ENCODE measurements around the gene PAIP2. TPM values are rescaled to one million over a fixed set of nuclear protein-coding genes. Genes with fewer than 3 reads are reported as not detected.

PAIP2 gene
- total RNA-seq, 2 experiments from 2014 or later, result 104 to 110 TPM

GRCh38 chr5:139388198-139388821 lies 46.7 kb downstream of the PAIP2 start:
- peaks cover 52% of the 10 kb centered on the region for H3K4me1 Mint-ChIP-seq (ENCODE audit: low read depth)
- H3K9me3 Mint-ChIP-seq, result no peaks in the 10 kb centered on the region
- H3K4me3 Mint-ChIP-seq, result peak overlapping the region; percentile 20
- ChIA-PET POLR2A (no interaction called here), CTCF (interaction anchor here (1.1 kb wide), 1 partner anchor 34 kb away, joined by 3 read pairs; no protein-coding TSS in a partner anchor)
- intact Hi-C loops (cut with micrococcal nuclease), result no loop called here
- H3K36me3 Mint-ChIP-seq, result peaks cover 5% of the 10 kb centered on the region
- H3K27me3 Mint-ChIP-seq, result no peaks in the 10 kb centered on the region
- no peak for DNase-seq
- H3K27ac Mint-ChIP-seq, result peak overlapping the region; percentile 38

GRCh38 chr5:139389701-139390638 lies 48.3 kb downstream of the PAIP2 start, which contains the start of gene MZB1:
MZB1 (minus strand) TSS chr5:139389913; CDS start chr5:139389856, 57 bp downstream.
- DNase-seq, result peak; percentile 86
- H3K4me3 Mint-ChIP-seq, result peak within 1 kb of the TSS; percentile 98
- H3K9me3 Mint-ChIP-seq, result no peaks in the 10 kb centered on the region
- ChIA-PET POLR2A (interaction anchor here (0.6 to 5.5 kb wide), 7 partner anchors 15 to 96 kb away, joined by 3 to 57 read pairs (median 5); partner anchors contain the start of genes MATR3 and PAIP2), CTCF (interaction anchor here (0.6 to 5.8 kb wide), 7 partner anchors 13 to 124 kb away, joined by 3 to 37 read pairs (median 4); partner anchors contain the start of genes MATR3, PAIP2 and SPATA24)
- H3K27ac Mint-ChIP-seq, result peak within 1 kb of the TSS; percentile 95
- peaks cover 44% of the 10 kb centered on the region for H3K4me1 Mint-ChIP-seq (ENCODE audit: low read depth)
- peaks cover 6% of the 10 kb centered on the region for H3K36me3 Mint-ChIP-seq
- intact Hi-C loops (cut with micrococcal nuclease), result loop anchor here (1.0 to 5.0 kb wide), 6 partner anchors 25 to 815 kb away; partner anchors contain the start of genes HSPA9 and SIL1
- H3K27me3 Mint-ChIP-seq, result no peaks in the 10 kb centered on the region

- H3K27ac Mint-ChIP-seq, result peak overlapping the region; percentile 95
- peaks cover 35% of the 10 kb centered on the region for H3K4me1 Mint-ChIP-seq (ENCODE audit: low read depth)
- CTCF ChIA-PET, result interaction anchor here (0.9 to 5.8 kb wide), 10 partner anchors 12 to 140 kb away, joined by 3 to 37 read pairs (median 4); partner anchors contain the start of genes MATR3, PAIP2 and SPATA24
Observed at GRCh38 chr5:139390639-139391569, 49.2 kb downstream of the PAIP2 start.

GRCh38 chr5:139391570-139392323 lies 50.1 kb downstream of the PAIP2 start:
- Mint-ChIP-seq H3K4me1 (ENCODE audit: low read depth) (peaks cover 30% of the 10 kb centered on the region), H3K9me3 (no peaks in the 10 kb centered on the region), H3K27ac (peak overlapping the region; percentile 95), H3K36me3 (peaks cover 15% of the 10 kb centered on the region), H3K4me3 (peak overlapping the region; percentile 98), H3K27me3 (no peaks in the 10 kb centered on the region)
- DNase-seq, result peak; percentile 63
- POLR2A ChIA-PET, result interaction anchor here (0.9 to 5.5 kb wide), 9 partner anchors 11 to 170 kb away, joined by 3 to 57 read pairs (median 8); partner anchors contain the start of genes MATR3, PAIP2, SPATA24 and UBE2D2
- CTCF ChIA-PET, result interaction anchor here (0.9 to 5.8 kb wide), 11 partner anchors 11 to 141 kb away, joined by 3 to 37 read pairs (median 4); partner anchors contain the start of genes MATR3, PAIP2 and SPATA24
- intact Hi-C loops (cut with micrococcal nuclease), result loop anchor here (1.0 to 5.0 kb wide), 5 partner anchors 13 to 194 kb away; partner anchors contain the start of genes PAIP2, SIL1 and SPATA24

More at GRCh38 chr5:139390639-139391569, 49.2 kb downstream of the PAIP2 start:
- no peaks in the 10 kb centered on the region for H3K9me3 Mint-ChIP-seq
- no peak for DNase-seq
- peaks cover 13% of the 10 kb centered on the region for H3K36me3 Mint-ChIP-seq
- intact Hi-C loops (cut with micrococcal nuclease), result loop anchor here (1.0 to 5.0 kb wide), 6 partner anchors 24 to 816 kb away; partner anchors contain the start of genes HSPA9 and SIL1
- POLR2A ChIA-PET, result interaction anchor here (0.9 to 5.5 kb wide), 10 partner anchors 12 to 170 kb away, joined by 3 to 57 read pairs (median 6); partner anchors contain the start of genes MATR3, PAIP2, SPATA24 and UBE2D2
- H3K4me3 Mint-ChIP-seq, result peak overlapping the region; percentile 98
- no peaks in the 10 kb centered on the region for H3K27me3 Mint-ChIP-seq

- ChIA-PET POLR2A (interaction anchor here (1.6 to 5.5 kb wide), 6 partner anchors 11 to 89 kb away, joined by 3 to 57 read pairs (median 12); partner anchors contain the start of genes PAIP2 and SPATA24), CTCF (interaction anchor here (0.9 to 5.8 kb wide), 7 partner anchors 10 to 141 kb away, joined by 3 to 37 read pairs (median 4); partner anchors contain the start of genes PAIP2 and SPATA24)
- Mint-ChIP-seq H3K4me3 (peak overlapping the region; percentile 98), H3K36me3 (peaks cover 18% of the 10 kb centered on the region), H3K9me3 (no peaks in the 10 kb centered on the region), H3K27me3 (no peaks in the 10 kb centered on the region), H3K4me1 (ENCODE audit: low read depth) (peaks cover 34% of the 10 kb centered on the region), H3K27ac (peak overlapping the region; percentile 87)
- no peak for DNase-seq
- intact Hi-C loops (cut with micrococcal nuclease), result loop anchor here (1.0 to 5.0 kb wide), 3 partner anchors 12 to 195 kb away; partner anchors contain the start of genes PAIP2, SIL1 and SPATA24
Observed at GRCh38 chr5:139392324-139392677, 50.6 kb downstream of the PAIP2 start.

GRCh38 chr5:139392678-139393496 lies 51.2 kb downstream of the PAIP2 start:
- ChIA-PET CTCF (interaction anchor here (1.0 to 5.8 kb wide), 5 partner anchors 10 to 121 kb away, joined by 4 to 37 read pairs (median 6); partner anchors contain the start of genes PAIP2 and SPATA24), POLR2A (interaction anchor here (1.0 to 5.5 kb wide), 7 partner anchors 10 to 99 kb away, joined by 3 to 57 read pairs (median 5); partner anchors contain the start of genes MATR3, PAIP2 and SPATA24)

GRCh38 chr5:139393497-139394122 lies 52.0 kb downstream of the PAIP2 start:
- Mint-ChIP-seq H3K27ac (peak overlapping the region; percentile 87), H3K9me3 (no peaks in the 10 kb centered on the region), H3K27me3 (no peaks in the 10 kb centered on the region), H3K4me1 (ENCODE audit: low read depth) (peaks cover 34% of the 10 kb centered on the region), H3K4me3 (peak overlapping the region; percentile 93), H3K36me3 (peaks cover 18% of the 10 kb centered on the region)
- POLR2A ChIA-PET, result interaction anchor here (1.0 to 5.5 kb wide), 6 partner anchors 9 to 100 kb away, joined by 3 to 57 read pairs (median 10); partner anchors contain the start of genes MATR3, PAIP2 and SPATA24
- CTCF ChIA-PET, result interaction anchor here (1.0 to 5.8 kb wide), 3 partner anchors 9 to 120 kb away, joined by 4 to 37 read pairs (median 4); partner anchors contain the start of gene SPATA24
- intact Hi-C loops (cut with micrococcal nuclease), result loop anchor here (5.0 kb wide), 1 partner anchor 196 kb away; the partner anchor contains the start of gene SIL1
- DNase-seq, result peak; percentile 35

More at GRCh38 chr5:139392678-139393496, 51.2 kb downstream of the PAIP2 start:
- intact Hi-C loops (cut with micrococcal nuclease), result loop anchor here (1.0 to 5.0 kb wide), 3 partner anchors 11 to 196 kb away; partner anchors contain the start of genes PAIP2, SIL1 and SPATA24
- peak overlapping the region; percentile 93 for H3K4me3 Mint-ChIP-seq
- H3K27me3 Mint-ChIP-seq, result no peaks in the 10 kb centered on the region
- DNase-seq, result peak; percentile 93
- H3K36me3 Mint-ChIP-seq, result peaks cover 18% of the 10 kb centered on the region
- peaks cover 34% of the 10 kb centered on the region for H3K4me1 Mint-ChIP-seq (ENCODE audit: low read depth)
- H3K27ac Mint-ChIP-seq, result peak overlapping the region; percentile 87
- no peaks in the 10 kb centered on the region for H3K9me3 Mint-ChIP-seq

- H3K4me1 Mint-ChIP-seq (ENCODE audit: low read depth), result peaks cover 34% of the 10 kb centered on the region
- CTCF ChIA-PET, result interaction anchor here (0.7 to 5.8 kb wide), 2 partner anchors 8 to 71 kb away, joined by 3 to 37 read pairs; partner anchors contain the start of gene SPATA24
- POLR2A ChIA-PET, result interaction anchor here (1.7 to 5.5 kb wide), 2 partner anchors 10 to 22 kb away, joined by 4 to 57 read pairs; partner anchors contain the start of gene SPATA24
- intact Hi-C loops (cut with micrococcal nuclease), result loop anchor here (5.0 kb wide), 1 partner anchor 197 kb away; the partner anchor contains the start of gene SIL1
- no peaks in the 10 kb centered on the region for H3K9me3 Mint-ChIP-seq
- peaks cover 18% of the 10 kb centered on the region for H3K36me3 Mint-ChIP-seq
- peak; percentile 68 for DNase-seq
- no peak overlapping the region for H3K27ac Mint-ChIP-seq
- no peaks in the 10 kb centered on the region for H3K27me3 Mint-ChIP-seq
- H3K4me3 Mint-ChIP-seq, result peak overlapping the region; percentile 93
Observed at GRCh38 chr5:139394123-139394653, 52.5 kb downstream of the PAIP2 start.
